Liver (tissue), 3 donors: Measurements from ENCODE around the gene GRK5.

Source experiments
- ATF3 ChIP-seq: IDR thresholded peaks from 2 replicates; pipeline ENCODE4 v1.6.1; 2016; ENCODE audit warnings: antibody characterized with exemption
- CTCF ChIP-seq: fragments of 150-350 bp; IDR thresholded peaks from 2 replicates; pipeline ENCODE4 v1.5.1; 2017; ENCODE audit warnings: improper control_type of control experiment, low read depth, low read length; ENCODE audit not compliant: missing input control
- GABPA ChIP-seq, 2 donors: IDR thresholded peaks in 1 of 2; conservative IDR thresholded peaks in 1 of 2; 2 replicates each; pipeline ENCODE4 v1.6.1; 2016; ENCODE audit warnings: antibody characterized with exemption in 2 of 2, mild to moderate bottlenecking in 1 of 2, moderate library complexity in 1 of 2
- MAX ChIP-seq: IDR thresholded peaks from 2 replicates; pipeline ENCODE4 v1.6.1; 2016; ENCODE audit warnings: antibody characterized with exemption
- RAD21 ChIP-seq, 2 donors: IDR thresholded peaks; 2 replicates each; pipeline ENCODE4 v1.6.1; 2016; ENCODE audit warnings: antibody characterized with exemption in 2 of 2, mild to moderate bottlenecking in 2 of 2
- REST ChIP-seq: IDR thresholded peaks from 2 replicates; pipeline ENCODE4 v1.6.1; 2016; ENCODE audit warnings: antibody characterized with exemption, mild to moderate bottlenecking
- RXRA ChIP-seq, 2 donors: IDR thresholded peaks; 2 replicates each; pipeline ENCODE4 v1.6.1; 2017 to 2018; ENCODE audit warnings: antibody characterized with exemption in 2 of 2, mild to moderate bottlenecking in 1 of 2
- TAF1 ChIP-seq: conservative IDR thresholded peaks from 2 replicates; pipeline ENCODE4 v1.6.1; 2016; ENCODE audit warnings: antibody characterized with exemption, mild to moderate bottlenecking
- YY1 ChIP-seq: IDR thresholded peaks from 2 replicates; pipeline ENCODE4 v1.6.1; 2016; ENCODE audit warnings: antibody characterized with exemption, mild to moderate bottlenecking
- donor health status: healthy.
- donor health status: healthy.

GRCh38 chr10:119268428-119268827 is 61.1 kb downstream of the GRK5 start:
- TF ChIP-seq GABPA (IDR thresholded peaks at IDR 0.05 in 1 of 2, conservative IDR thresholded peaks at IDR 0.05 in 1 of 2) (no peak), CTCF (no peak), REST (no peak), RAD21 (IDR thresholded peaks at IDR 0.05) (no peak), YY1 (no peak), ATF3 (no peak), TAF1 (no peak), RXRA (IDR thresholded peaks at IDR 0.05) (no peak), MAX (no peak)
